Testis (tissue), 2 donors: ENCODE data around the gene AGAP1.

ENCODE experiments used
- CTCF ChIP-seq, 3 experiments: fragments of 450-650 bp in 2 of 3; fragments of 200-600 bp in 1 of 3; sonication (generic) in 1 of 3; IDR thresholded peaks; one replicate each; pipeline ENCODE4 v1.5.1; 2016 to 2019; ENCODE audit warnings: antibody characterized with exemption in 3 of 3, mild to moderate bottlenecking in 2 of 3, moderate library complexity in 1 of 3
- POLR2A ChIP-seq: fragments of 450-650 bp; IDR thresholded peaks from one replicate; pipeline ENCODE4 v1.6.1; 2017; ENCODE audit warnings: antibody characterized with exemption, mild to moderate bottlenecking, moderate library complexity

- no peak for TF ChIP-seq CTCF (IDR thresholded peaks at IDR 0.05)
- no peak for TF ChIP-seq POLR2A
These were observed 407.4 kb downstream of the AGAP1 start for GRCh38 chr2:235901243-235901642.
